AG04449 (cell line): ENCODE data around the gene SLC9A9.

ENCODE experiments used
- CTCF ChIA-PET: fragments of 350-600 bp; formaldehyde crosslinking; extraction: SDS; loops from one replicate; lab custom pipeline; 2021; ENCODE audit warnings: antibody characterized with exemption; lab: Yijun Ruan, JAX
- POLR2A ChIA-PET: fragments of 400-600, 350-600 bp; formaldehyde crosslinking; extraction: SDS; loops from one replicate; lab custom pipeline; 2020; ENCODE audit warnings: antibody characterized with exemption, inconsistent platforms; lab: Yijun Ruan, JAX
- DNase-seq: peaks from one replicate; pipeline ENCODE4 v3.0.0-alpha.2; 2010; ENCODE audit warnings: low read depth, low spot score
- H3K4me3 ChIP-seq: 2 replicates; pipeline ENCODE4 v1.5.1; 2011; ENCODE audit warnings: low read depth, mild to moderate bottlenecking, control low read depth, low read length
- TF ChIP-seq, protein P1 (sequence below): IDR thresholded peaks from one replicate; pipeline ENCODE4 v1.5.1; 2011; ENCODE audit warnings: mild to moderate bottlenecking, moderate library complexity, low read length, control low read depth, inconsistent platforms; ENCODE audit not compliant: insufficient read depth; ENCODE audit errors: missing control alignments

The SLC9A9 gene

GRCh38 chr3:143600756-143601718 is 247.2 kb downstream of the SLC9A9 start:
- H3K4me3 ChIP-seq, result no peak overlapping the region
- no peak for DNase-seq
- POLR2A ChIA-PET, result no interaction called here
- CTCF ChIA-PET, result no interaction called here
- TF ChIP-seq, protein P1, sequence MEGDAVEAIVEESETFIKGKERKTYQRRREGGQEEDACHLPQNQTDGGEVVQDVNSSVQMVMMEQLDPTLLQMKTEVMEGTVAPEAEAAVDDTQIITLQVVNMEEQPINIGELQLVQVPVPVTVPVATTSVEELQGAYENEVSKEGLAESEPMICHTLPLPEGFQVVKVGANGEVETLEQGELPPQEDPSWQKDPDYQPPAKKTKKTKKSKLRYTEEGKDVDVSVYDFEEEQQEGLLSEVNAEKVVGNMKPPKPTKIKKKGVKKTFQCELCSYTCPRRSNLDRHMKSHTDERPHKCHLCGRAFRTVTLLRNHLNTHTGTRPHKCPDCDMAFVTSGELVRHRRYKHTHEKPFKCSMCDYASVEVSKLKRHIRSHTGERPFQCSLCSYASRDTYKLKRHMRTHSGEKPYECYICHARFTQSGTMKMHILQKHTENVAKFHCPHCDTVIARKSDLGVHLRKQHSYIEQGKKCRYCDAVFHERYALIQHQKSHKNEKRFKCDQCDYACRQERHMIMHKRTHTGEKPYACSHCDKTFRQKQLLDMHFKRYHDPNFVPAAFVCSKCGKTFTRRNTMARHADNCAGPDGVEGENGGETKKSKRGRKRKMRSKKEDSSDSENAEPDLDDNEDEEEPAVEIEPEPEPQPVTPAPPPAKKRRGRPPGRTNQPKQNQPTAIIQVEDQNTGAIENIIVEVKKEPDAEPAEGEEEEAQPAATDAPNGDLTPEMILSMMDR, result no peak

- CTCF ChIA-PET, result no interaction called here
Measured at GRCh38 chr3:143597774-143598652, 250.3 kb downstream of the SLC9A9 start.

DNA sequence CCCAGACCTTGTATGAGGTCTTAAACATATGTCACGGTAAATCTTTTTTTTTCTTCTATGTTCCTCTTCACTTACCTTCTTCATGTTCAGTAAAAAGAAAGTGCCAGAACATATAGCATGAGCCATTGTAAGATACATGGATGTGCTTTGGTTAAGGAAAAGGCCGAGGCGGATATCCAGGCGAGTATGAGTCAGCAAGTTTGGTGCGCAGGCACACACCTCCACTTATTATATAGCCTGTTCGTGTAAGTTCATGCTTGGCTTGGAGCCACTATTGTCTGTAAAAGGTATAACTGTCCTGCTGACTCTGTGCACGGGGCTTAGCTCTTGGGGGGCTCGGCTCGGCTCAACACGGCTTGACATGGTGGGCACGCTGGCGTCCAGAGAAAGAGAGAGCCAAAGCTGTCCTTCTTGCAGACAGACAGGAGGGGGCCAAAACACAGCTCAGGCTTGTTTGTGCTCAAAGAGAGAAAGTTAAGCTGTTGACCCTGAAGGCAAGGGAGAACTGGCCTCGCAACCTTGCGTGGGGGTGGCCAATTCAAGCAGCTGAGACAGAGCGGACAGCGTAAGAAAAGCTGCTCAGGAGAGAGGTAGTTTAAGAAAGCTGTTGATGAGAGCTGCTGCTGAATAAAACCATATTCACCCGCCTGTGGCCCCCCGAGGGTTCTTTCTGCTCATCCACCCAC is 251.2 kb downstream of the SLC9A9 start:
- POLR2A ChIA-PET, result no interaction called here
- DNase-seq, result no peak
- no peak overlapping the region for H3K4me3 ChIP-seq
- CTCF ChIA-PET, result no interaction called here
- TF ChIP-seq, protein P1, result no peak

More at GRCh38 chr3:143597774-143598652, 250.3 kb downstream of the SLC9A9 start:
- POLR2A ChIA-PET, result no interaction called here
- no peak for DNase-seq
- TF ChIP-seq, protein P1, result no peak
- H3K4me3 ChIP-seq, result no peak overlapping the region

DNA sequence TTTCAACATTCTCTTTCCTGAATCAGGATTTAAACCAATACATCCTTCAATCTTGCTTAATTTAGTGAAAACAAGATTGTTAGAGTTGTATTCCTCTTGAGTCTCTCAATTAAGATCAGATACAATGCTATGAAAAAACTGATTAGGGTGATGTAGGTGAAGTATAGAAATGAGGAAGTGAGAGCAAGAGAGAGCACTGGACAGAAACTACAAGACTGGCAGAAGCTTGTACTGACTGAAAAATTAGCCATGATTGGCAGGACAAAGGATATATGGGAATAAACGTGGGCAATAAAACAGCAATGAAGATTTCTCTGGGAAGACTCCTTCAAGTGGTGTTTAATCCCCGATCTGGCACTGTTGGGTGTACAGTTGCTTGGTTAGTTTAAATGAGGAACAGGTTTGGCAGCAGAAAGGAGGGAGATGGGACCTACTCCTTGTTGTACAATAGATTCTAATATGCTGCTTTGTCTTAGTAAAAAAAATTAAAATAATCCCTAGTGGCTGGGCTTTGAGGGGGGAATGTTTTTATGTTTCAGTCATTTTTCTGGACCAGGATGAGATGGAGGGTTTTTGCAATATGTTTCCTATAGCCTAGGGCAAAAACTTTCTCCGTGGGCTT is 252.7 kb downstream of the SLC9A9 start:
- POLR2A ChIA-PET, result no interaction called here
- DNase-seq, result no peak
- TF ChIP-seq, protein P1, result no peak
- H3K4me3 ChIP-seq, result no peak overlapping the region
- CTCF ChIA-PET, result no interaction called here

DNA sequence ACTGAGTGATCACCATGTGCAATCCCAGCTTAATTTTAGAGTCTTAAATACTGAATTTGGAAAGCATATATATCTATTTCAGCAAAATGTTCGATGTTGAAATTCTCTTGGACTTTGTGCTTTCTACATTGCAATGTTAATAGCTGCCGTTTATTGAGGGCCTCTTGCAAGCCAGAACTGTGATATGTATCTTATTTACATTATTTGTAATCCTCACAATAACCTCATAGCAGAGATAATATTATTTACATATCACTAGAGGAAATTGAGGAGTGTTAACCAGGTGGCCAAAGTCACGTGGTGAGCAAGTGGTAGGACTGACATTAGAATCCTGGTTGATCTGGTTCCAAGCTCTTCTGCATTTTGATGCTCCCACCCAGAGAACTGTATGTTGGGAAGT is 254.1 kb downstream of the SLC9A9 start:
- H3K4me3 ChIP-seq, result no peak overlapping the region
- ChIA-PET CTCF (no interaction called here), POLR2A (no interaction called here)
- no peak for DNase-seq
- TF ChIP-seq, protein P1, result no peak
